MCF 10A (cell line): ENCODE measurements around the gene CMTM8. TPM values are rescaled to one million over a fixed set of nuclear protein-coding genes. Genes with fewer than 3 reads are reported as not detected.
A peak's percentile ranks its signal among the peaks of the same experiment; 100 is the strongest.

Source experiments
- BruUV-seq: library from RNA; stranded (reverse); fragments of 400-500 nt; replicated peaks from 2 replicates; lab custom pipeline; 2021; lab: Mats Ljungman, UMichigan
- CTCF ChIA-PET: fragments of 300-600 bp; sonication (Branson Sonifier 250); formaldehyde crosslinking; extraction: SDS; loops from one replicate; lab custom pipeline; 2021; ENCODE audit warnings: antibody characterized with exemption, inconsistent platforms; lab: Yijun Ruan, JAX
- POLR2A ChIA-PET: fragments of 300-600, 350-650 bp; sonication (Branson Sonifier 250); formaldehyde crosslinking; extraction: SDS; loops from one replicate; lab custom pipeline; 2020; ENCODE audit warnings: antibody characterized with exemption, inconsistent platforms; lab: Yijun Ruan, JAX
- DNase-seq: peaks from one replicate; pipeline ENCODE4 v3.0.0-alpha.2; 2018; ENCODE audit not compliant: unreplicated experiment
- H3K27ac Mint-ChIP-seq: one replicate; pipeline ENCODE4 v1.8.0; 2022; ENCODE audit warnings: mild to moderate bottlenecking, low read depth, mixed read lengths; ENCODE audit not compliant: unreplicated experiment
- H3K27me3 Mint-ChIP-seq: one replicate; pipeline ENCODE4 v1.8.0; 2022; ENCODE audit warnings: mixed read lengths; ENCODE audit not compliant: insufficient read depth, unreplicated experiment
- H3K36me3 Mint-ChIP-seq: one replicate; pipeline ENCODE4 v1.8.0; 2022; ENCODE audit warnings: mild to moderate bottlenecking, moderate library complexity, mixed read lengths; ENCODE audit not compliant: insufficient read depth, unreplicated experiment
- H3K4me1 Mint-ChIP-seq: one replicate; pipeline ENCODE4 v1.8.0; 2022; ENCODE audit warnings: mixed read lengths; ENCODE audit not compliant: insufficient read depth, unreplicated experiment
- H3K4me3 Mint-ChIP-seq: one replicate; pipeline ENCODE4 v1.8.0; 2022; ENCODE audit warnings: mild to moderate bottlenecking, moderate library complexity, mixed read lengths; ENCODE audit not compliant: unreplicated experiment
- H3K9me3 Mint-ChIP-seq: one replicate; pipeline ENCODE4 v1.8.0; 2022; ENCODE audit warnings: mixed read lengths; ENCODE audit not compliant: unreplicated experiment
- intact Hi-C: fragments of 100-400 bp; cut with micrococcal nuclease; formaldehyde crosslinking; loops from 2 replicates; pipeline ENCODE4 v1.14.1; 2022
- total RNA-seq: library from RNA; stranded (reverse); gene quantifications from 2 replicates; pipeline ENCODE4 v1.2.3, GENCODE V29; 2022
- TF ChIP-seq, protein P1 (sequence below): fragments of 200-600 bp; IDR thresholded peaks from one replicate; pipeline ENCODE4 v1.8.0; 2022; ENCODE audit warnings: antibody characterized with exemption, mild to moderate bottlenecking; ENCODE audit not compliant: unreplicated experiment

The CMTM8 gene
- total RNA-seq, 1 experiment from 2014 or later = 3.8 TPM

DNA sequence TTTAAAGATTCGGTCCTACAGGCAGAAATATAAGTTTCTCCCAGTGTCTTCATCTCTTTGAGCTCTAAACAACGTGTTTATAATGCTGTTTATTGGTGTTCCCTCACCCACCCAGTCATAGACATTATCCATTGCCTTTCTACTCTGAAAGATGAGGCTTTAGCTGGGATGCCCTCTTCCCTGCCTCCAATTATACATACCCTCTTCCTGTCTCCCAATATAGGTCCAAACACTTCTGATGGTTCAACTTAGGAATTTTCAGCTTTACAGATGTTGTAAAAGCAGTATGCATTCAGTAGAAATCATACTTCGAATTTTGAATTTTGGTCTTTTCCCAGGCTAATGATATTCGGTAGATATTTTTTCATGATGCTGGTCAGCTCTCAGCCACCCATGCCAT, 2.6 kb downstream of the CMTM8 start:
- intact Hi-C loops = no loop called here
- Mint-ChIP-seq H3K9me3 (peaks cover 4% of the 10 kb centered on the region), H3K36me3 (no peaks in the 10 kb centered on the region), H3K4me1 (peaks cover 10% of the 10 kb centered on the region), H3K4me3 (no peak overlapping the region), H3K27me3 (no peaks in the 10 kb centered on the region), H3K27ac (no peak overlapping the region)
- no peak for DNase-seq
- TF ChIP-seq, protein P1, sequence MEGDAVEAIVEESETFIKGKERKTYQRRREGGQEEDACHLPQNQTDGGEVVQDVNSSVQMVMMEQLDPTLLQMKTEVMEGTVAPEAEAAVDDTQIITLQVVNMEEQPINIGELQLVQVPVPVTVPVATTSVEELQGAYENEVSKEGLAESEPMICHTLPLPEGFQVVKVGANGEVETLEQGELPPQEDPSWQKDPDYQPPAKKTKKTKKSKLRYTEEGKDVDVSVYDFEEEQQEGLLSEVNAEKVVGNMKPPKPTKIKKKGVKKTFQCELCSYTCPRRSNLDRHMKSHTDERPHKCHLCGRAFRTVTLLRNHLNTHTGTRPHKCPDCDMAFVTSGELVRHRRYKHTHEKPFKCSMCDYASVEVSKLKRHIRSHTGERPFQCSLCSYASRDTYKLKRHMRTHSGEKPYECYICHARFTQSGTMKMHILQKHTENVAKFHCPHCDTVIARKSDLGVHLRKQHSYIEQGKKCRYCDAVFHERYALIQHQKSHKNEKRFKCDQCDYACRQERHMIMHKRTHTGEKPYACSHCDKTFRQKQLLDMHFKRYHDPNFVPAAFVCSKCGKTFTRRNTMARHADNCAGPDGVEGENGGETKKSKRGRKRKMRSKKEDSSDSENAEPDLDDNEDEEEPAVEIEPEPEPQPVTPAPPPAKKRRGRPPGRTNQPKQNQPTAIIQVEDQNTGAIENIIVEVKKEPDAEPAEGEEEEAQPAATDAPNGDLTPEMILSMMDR = no peak
- ChIA-PET CTCF (interaction anchor here (0.9 to 3.1 kb wide), 2 partner anchors 37 to 54 kb away, joined by 3 to 9 read pairs; no protein-coding TSS in a partner anchor), POLR2A (interaction anchor here (1.2 to 4.8 kb wide), 2 partner anchors 7 to 13 kb away, joined by 3 to 25 read pairs; no protein-coding TSS in a partner anchor)
- BruUV-seq = no TSS peak

DNA sequence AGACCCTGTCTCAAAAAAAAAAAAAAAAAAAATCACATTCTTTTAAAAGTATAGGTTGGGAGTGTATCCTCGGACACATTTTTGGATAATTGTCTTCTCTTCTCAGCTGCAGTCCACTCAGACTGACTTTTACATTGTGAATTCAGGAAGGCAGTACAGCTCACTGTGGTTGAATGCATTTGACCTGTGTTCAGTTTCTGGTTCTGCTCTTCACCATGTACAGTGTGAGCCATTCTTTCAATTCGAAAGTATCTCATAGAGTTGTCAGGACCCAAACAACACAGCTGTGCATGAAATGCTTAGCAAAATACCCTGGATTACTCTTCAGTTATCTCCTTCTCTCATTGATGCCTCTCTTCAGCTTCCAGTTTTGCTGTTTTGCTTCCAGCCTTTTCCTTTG, 5.0 kb downstream of the CMTM8 start:
- DNase-seq = no peak
- H3K27ac Mint-ChIP-seq = no peak overlapping the region
- no peaks in the 10 kb centered on the region for H3K9me3 Mint-ChIP-seq
- intact Hi-C loops = no loop called here
- no TSS peak for BruUV-seq
- CTCF ChIA-PET = interaction anchor here (0.6 kb wide), 3 partner anchors 38 to 322 kb away, joined by 3 to 5 read pairs (median 4); no protein-coding TSS in a partner anchor
- H3K4me1 Mint-ChIP-seq = peaks cover 16% of the 10 kb centered on the region
- no peaks in the 10 kb centered on the region for H3K27me3 Mint-ChIP-seq
- H3K4me3 Mint-ChIP-seq = no peak overlapping the region
- POLR2A ChIA-PET = no interaction called here
- TF ChIP-seq, protein P1 = no peak
- no peaks in the 10 kb centered on the region for H3K36me3 Mint-ChIP-seq

DNA sequence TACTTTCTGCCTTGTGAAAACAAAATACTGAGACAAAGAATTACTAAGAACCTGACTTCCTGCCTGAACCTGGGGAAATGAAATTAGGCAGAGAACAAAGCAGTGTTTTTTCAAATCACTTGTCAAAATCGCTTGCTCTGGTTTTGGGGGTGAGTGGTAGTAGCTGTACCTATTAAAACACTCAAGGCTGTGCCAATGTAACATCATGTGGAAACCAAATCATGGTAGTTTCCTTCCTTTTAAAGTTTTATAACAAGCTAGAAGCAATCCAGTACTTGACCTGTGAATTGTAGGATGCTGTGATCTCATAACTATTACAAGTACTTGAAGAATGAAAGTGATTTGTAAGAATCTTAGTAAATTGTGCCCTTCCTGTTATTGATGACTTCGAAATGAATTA, 6.7 kb downstream of the CMTM8 start:
- POLR2A ChIA-PET = interaction anchor here (0.7 kb wide), 1 partner anchor 226 kb away, joined by 4 read pairs; no protein-coding TSS in a partner anchor
- intact Hi-C loops = no loop called here
- Mint-ChIP-seq H3K4me1 (peaks cover 8% of the 10 kb centered on the region), H3K4me3 (no peak overlapping the region), H3K27ac (no peak overlapping the region), H3K27me3 (no peaks in the 10 kb centered on the region), H3K36me3 (no peaks in the 10 kb centered on the region), H3K9me3 (no peaks in the 10 kb centered on the region)
- BruUV-seq = no TSS peak
- CTCF ChIA-PET = interaction anchor here (0.6 to 1.7 kb wide), 2 partner anchors 69 to 251 kb away, joined by 4 to 5 read pairs; no protein-coding TSS in a partner anchor
- DNase-seq = no peak
- TF ChIP-seq, protein P1 = no peak

DNA sequence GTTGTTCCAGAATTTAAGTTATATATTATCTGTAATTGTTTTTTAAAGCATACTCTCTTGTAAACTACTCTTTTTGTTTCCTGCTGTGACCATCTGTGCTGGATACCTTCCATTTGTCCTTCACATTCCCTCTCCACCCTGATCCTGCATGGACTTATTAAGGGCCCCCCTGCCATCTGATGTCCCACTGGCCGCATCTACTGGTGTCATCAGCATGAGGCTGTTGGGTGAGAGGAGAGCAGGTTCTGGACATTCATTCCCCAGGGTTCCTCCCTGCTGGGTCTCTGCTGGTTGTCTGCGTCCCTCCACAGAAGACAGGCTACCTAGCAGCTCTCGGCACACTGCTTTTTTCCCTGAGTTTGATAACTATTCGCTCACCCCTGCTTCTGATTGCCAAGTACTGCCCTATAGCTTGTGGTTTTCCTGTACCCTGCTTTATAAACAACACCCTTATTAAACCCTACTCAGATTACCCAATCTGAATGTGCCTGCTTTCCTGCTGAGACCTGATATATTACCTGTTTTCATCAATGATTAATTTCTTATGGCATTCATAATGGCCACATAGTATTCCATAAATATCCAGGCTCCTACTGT, 7.7 kb downstream of the CMTM8 start:
- CTCF ChIA-PET = interaction anchor here (1.7 kb wide), 1 partner anchor 70 kb away, joined by 5 read pairs; no protein-coding TSS in a partner anchor

More for the DNA sequence above, 7.7 kb downstream of the CMTM8 start:
- no peaks in the 10 kb centered on the region for H3K27me3 Mint-ChIP-seq
- POLR2A ChIA-PET = no interaction called here
- no peaks in the 10 kb centered on the region for H3K36me3 Mint-ChIP-seq
- peaks cover 8% of the 10 kb centered on the region for H3K4me1 Mint-ChIP-seq
- BruUV-seq = no TSS peak
- DNase-seq = peak; percentile 21
- TF ChIP-seq, protein P1 = no peak
- no peak overlapping the region for H3K4me3 Mint-ChIP-seq
- intact Hi-C loops = no loop called here
- H3K9me3 Mint-ChIP-seq = no peaks in the 10 kb centered on the region
- H3K27ac Mint-ChIP-seq = no peak overlapping the region
